NCI-H1105 treated with DMSO at 0.1 percent for 48 hours (cell line): ENCODE measurements around the gene NELL1.
"Not testable (repeated sequence)": the region's sequence is repeated elsewhere in the genome, so short reads cannot be mapped to it uniquely, and the experiment has no call there.

Experiments used
- DNase-seq: peaks from one replicate; lab custom pipeline; 2025; lab: John Stamatoyannopoulos, UW

The NELL1 gene

DNA sequence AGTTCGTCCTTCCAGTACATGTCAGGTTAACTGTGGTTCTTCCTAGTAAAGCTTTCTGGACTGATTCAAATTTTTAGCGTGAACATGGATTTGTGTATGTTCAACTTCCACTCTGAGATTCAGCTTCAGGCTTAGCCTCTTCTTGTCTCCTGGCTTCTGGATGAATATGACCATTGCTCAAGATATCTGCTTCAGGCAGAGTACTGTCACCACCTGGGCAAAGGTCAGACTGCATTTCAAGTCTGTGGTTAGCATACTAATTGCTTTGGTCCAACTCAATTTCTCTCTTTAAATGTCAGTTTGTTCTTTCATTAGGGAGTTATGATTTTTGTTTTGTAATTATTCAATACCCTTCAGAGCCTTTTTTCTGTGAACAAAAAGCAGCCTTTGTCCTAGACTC is 440.0 kb downstream of the NELL1 start:
- no peak for DNase-seq

DNA sequence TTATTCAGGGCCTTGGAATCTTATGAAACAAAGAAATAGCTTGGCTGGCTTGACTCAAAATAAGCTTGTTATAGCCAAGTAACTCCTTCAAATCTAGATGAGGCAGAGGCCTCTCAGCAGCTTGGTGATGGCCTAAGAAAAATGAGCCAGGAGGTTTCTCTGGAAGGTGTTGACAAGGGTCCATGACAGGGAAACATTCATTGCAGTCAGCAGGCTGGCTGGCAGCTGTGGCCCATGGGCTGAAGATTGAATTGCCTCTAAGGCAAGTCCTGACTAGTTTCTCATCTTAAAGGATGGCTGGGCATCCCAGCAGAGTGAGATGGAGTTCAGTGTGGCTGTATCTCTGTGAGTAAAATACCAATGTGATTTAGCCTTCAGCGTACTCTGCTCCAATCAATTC is 441.0 kb downstream of the NELL1 start:
- DNase-seq = peak; percentile 10

DNA sequence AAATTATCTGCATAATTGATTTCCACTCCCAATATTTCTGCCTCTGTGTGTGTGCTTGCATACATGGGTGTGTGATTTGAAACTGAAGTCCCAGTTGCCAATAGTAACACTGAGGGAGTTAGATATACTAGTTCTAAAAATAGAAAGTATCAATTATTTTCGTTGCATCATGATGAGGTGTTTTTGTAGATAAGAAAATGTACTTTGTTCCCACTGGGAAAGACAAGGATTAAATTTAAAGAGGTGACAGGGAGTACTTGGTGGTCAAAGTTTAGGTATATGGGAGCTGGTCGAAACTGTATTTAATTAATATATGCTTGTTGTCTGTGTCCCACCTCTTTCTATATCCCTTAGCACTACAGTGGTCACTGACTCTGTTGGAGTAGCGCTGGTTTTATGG is 444.5 kb downstream of the NELL1 start:
- no peak for DNase-seq

DNA sequence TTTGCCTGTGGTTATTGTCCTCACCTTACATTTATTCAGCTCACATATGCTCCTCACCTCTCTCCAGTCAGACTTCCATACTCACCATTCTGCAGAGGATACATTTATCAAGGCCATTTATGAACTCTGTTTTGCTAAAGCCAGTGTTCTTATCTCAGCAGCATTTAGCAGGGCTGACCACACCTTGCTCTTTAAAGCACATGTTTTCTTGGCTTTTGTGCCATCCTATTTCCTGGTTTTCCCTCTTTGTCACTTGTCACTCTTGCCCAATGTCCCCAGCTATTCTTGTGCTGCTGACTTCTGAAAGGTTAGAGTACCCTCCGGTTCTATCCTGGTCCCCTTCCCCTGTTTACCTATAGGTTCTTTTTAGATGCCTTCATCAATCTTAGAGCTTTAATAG is 446.6 kb downstream of the NELL1 start:
- DNase-seq = no peak

DNA sequence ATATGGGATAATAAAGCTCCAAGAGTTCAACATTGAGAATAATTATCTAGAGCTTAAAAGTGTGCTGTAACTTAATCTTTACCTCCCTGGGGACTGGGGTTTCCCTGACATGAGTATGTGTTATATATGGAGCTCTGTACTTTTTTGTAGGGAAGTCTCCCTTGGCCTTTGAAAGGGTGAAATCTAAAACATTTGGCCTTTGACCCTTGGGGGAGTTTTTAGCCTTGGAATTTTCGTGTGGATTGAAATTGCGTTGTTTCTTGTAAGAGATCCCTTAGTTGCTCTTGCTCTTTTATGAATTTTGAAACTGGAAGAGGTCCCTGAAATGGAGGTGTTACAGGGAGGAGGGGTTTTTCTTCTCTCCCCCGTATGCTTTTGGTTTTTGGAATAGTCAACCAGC is 450.0 kb downstream of the NELL1 start:
- DNase-seq = no peak

DNA sequence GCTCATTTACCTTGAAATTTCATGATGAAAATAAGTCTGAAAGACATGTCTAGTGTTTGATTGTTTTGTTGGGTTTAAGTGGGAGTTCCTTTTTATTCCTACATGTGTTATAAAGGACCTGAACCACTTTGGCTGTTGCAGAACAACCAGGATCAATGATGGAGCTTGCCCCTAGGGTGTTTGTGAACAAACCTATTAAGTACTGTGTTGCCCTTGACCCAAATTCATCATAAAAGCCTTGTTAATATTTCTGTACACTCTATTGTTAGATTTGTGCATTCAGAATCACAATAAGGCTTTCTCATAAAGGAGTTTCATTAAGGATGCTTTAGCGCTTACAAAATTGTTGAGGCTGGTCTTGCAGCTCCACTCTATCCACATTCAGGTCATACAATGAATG is 452.6 kb downstream of the NELL1 start:
- DNase-seq = no peak

DNA sequence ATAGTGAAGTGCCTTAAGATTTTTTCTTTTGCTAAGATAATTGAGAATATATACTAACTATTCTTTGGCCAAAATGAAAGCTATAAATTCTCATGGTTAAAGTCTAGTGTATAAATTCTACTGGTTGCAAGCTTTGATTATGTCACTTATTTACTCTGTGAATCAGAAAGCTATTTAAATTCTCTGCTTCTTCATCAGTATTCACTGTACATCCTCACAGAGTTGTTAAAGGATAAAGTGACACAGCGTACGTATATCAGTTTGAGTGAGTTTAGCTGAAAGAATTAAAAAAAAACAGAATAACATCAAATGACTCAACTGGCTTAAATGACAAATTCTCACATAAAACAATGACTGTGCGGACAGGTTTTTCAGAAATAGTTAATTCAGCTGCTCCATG is 453.1 kb downstream of the NELL1 start:
- no peak for DNase-seq

GRCh38 chr11:21132146-21132720 is 462.8 kb downstream of the NELL1 start:
- DNase-seq = no peak

DNA sequence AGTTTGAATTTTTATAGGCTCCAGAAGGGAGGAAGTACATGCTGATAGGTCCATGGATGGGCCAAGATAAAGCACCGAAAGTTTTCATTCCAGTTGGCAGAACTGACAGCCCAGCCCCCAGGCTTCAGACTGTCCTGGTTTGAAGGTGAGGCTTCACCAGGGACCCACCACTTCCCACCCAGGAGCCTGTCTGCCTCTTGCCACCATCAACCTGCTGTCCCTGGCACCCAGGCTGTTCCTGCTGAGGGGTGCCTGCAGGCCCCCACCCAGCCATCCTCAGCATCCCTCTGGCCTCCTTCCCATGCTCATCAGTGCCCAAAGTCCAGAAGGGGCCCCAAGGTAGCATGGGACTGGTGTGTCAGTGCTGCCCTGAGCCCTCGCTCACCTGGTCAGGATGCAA is 463.9 kb downstream of the NELL1 start:
- DNase-seq = no peak

DNA sequence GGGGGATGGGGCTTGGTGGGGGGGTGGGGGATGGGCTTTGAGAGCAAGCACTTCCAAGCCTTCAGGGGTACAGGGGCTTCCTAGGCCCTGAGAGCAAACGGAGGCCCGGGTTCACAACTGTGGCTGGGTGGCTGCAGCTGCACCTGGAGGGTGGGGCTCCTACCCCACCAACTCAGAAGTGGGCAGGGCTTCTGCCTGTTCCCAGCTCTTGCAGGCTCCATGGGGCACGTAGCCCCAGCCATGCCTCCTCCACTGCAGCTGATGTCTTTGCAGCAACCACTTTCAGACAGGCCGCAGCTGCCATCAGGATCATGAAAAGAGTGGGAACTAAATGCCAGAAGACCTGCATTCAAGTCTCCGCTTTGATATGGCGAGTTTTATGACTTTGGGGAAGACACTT is 464.3 kb downstream of the NELL1 start:
- DNase-seq = no peak

DNA sequence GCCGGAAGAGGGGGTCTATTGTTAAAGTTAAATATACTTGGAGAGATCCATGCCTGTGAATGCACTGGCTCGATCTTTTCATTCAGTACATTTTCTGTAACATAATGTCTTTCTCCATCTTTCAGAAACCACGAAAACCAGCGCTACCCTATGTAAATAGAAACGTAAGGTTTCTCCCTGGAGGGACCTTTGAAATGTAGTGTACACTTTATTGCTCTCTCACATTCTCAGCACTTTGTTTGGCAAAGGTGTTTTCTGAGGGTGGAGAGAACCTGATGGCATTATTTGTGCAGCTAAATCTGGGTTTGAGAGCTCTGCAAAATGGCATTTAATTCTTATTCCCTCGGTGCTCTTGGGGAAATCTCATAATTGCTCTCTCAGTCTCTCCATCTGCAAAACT is 468.4 kb downstream of the NELL1 start:
- DNase-seq = no peak

DNA sequence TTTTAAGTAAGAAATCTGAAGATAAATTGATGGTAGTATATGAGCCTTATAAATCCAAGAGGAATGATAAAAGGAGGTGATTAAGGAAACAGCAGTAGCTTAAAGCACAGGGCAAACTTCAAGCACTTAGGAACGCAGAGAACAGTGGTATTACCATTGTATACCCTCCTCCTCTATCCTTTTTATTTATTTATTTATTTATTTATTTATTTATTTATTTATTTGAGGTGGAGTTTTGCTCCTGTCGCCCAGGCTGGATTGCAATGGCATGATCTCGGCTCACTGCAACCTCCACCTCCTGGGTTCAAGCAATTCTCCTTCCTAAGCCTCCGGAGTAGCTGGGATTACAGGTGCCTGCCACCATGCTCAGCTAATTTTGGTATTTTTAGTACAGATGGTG is 472.2 kb downstream of the NELL1 start:
- not testable (repeated sequence) for DNase-seq

DNA sequence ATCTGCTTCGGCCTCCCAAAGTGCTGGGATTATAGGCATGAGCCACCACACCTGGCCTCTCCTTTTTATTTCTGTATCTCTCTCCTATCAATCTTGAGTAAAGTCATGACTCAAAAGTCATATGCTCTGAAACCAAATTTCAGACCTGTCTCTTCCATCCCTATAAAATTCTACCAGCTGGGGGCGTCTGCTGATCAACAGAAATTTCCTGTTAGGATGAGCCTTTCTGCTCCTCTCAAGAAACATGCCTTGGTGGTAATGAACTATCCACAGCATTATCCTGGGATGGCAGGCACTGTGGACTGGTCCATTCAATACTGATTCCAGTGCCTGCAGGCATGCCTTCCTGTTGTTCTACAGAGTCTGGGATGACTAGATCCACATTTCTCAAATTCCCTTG is 472.6 kb downstream of the NELL1 start:
- DNase-seq = no peak

GRCh38 chr11:21144531-21144930 is 475.1 kb downstream of the NELL1 start:
- DNase-seq = no peak

DNA sequence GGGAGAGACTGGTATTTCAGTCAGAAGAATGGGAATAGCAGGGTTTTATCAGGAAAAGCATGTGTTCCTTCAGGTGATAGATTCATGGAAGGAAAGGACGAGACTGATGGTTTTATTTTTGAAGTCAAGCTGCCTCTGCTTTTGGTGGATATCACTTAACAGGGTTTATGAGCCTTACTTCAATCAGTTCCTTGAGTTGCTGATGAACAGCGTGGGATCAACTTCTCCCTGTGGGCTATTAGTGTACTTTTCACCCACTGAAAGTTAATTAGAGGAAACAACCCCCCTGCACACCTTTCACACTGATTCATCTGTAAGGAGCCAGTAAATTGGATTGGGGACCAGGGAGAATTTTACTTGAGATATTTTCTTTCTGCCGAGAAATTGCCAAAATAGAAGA is 479.0 kb downstream of the NELL1 start:
- DNase-seq = no peak

GRCh38 chr11:21160140-21160539 is 490.8 kb downstream of the NELL1 start:
- DNase-seq = no peak

- DNase-seq = no peak
These were observed 500.3 kb downstream of the NELL1 start for GRCh38 chr11:21169639-21170038.

GRCh38 chr11:21173476-21173875 is 504.1 kb downstream of the NELL1 start:
- DNase-seq = no peak

GRCh38 chr11:21174781-21175180 is 505.4 kb downstream of the NELL1 start:
- DNase-seq = no peak

- DNase-seq = no peak
These were observed 508.0 kb downstream of the NELL1 start for GRCh38 chr11:21177379-21177778.

- no peak for DNase-seq
These were observed 510.4 kb downstream of the NELL1 start for GRCh38 chr11:21179770-21180169.

DNA sequence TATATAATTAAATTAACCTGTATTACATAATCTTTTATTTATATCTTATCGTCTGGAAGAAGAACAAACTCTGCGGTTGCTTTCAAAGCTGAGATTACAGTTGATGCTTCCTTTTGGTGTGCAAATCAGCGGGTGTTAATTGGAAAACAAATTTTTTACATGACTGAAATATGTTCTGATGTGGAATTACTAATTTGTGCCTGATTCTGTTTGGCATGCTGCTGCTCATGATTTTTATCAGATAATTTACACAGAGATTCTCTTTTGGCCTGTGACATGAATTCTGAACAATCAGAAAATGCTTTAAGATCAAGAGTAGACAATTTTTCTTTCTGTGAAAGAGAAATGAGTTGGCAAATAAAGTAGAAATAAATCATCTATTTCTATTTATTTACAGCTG is 510.8 kb downstream of the NELL1 start:
- no peak for DNase-seq

GRCh38 chr11:21185959-21186358 is 516.6 kb downstream of the NELL1 start:
- no peak for DNase-seq

- no peak for DNase-seq
These were observed 520.8 kb downstream of the NELL1 start for GRCh38 chr11:21190181-21190580.

GRCh38 chr11:21195995-21196394 is 526.6 kb downstream of the NELL1 start:
- no peak for DNase-seq
